Keratinocyte (primary cell): ENCODE data around the gene POLDIP3. TPM values are rescaled to one million over a fixed set of nuclear protein-coding genes. Genes with fewer than 3 reads are reported as not detected.
"Not testable (repeated sequence)": the region's sequence is repeated elsewhere in the genome, so short reads cannot be mapped to it uniquely, and the experiment has no call there.

ENCODE experiments used
- DNase-seq: peaks from one replicate; pipeline ENCODE4 v3.0.0-alpha.2; 2011; ENCODE audit warnings: low read depth, missing footprints, low spot score
- FAIRE-seq: peaks from 2 replicates; lab custom pipeline; 2011; peaks lifted over from hg19 to GRCh38; lab: Jason Lieb, UNC
- H2AFZ ChIP-seq: 2 replicates; pipeline ENCODE4 v1.6.0; 2012; ENCODE audit warnings: low read length, control low read depth, inconsistent platforms; ENCODE audit not compliant: control insufficient read depth
- H3K27ac ChIP-seq: 2 replicates; pipeline ENCODE4 v1.5.1; 2011; ENCODE audit warnings: low read length; ENCODE audit not compliant: control insufficient read depth, insufficient read depth
- H3K27me3 ChIP-seq: 3 replicates; pipeline ENCODE4 v1.6.0; 2011; ENCODE audit warnings: low read length; ENCODE audit not compliant: control insufficient read depth, insufficient read depth; ENCODE audit errors: extremely low read depth
- H3K36me3 ChIP-seq, 2 experiments: 2 replicates in 1 of 2; 3 replicates in 1 of 2; pipeline ENCODE4 v1.5.1; 2011; ENCODE audit warnings: low read length in 2 of 2, mild to moderate bottlenecking in 1 of 2; ENCODE audit not compliant: control insufficient read depth in 2 of 2, insufficient read depth in 2 of 2; ENCODE audit errors: extremely low read depth in 1 of 2
- H3K4me1 ChIP-seq: 3 replicates; pipeline ENCODE4 v1.5.1; 2011; ENCODE audit warnings: low read length; ENCODE audit not compliant: control insufficient read depth, insufficient read depth; ENCODE audit errors: extremely low read depth
- H3K4me2 ChIP-seq: 3 replicates; pipeline ENCODE4 v1.6.0; 2011; ENCODE audit warnings: low read depth, low read length; ENCODE audit not compliant: control insufficient read depth, insufficient read depth; ENCODE audit errors: extremely low read depth
- H3K4me3 ChIP-seq, 3 experiments: fragments of 200-600 bp in 1 of 3; sonication (generic) in 1 of 3; 2 replicates in 2 of 3; 3 replicates in 1 of 3; pipeline ENCODE4 v1.5.1; 2011 to 2016; ENCODE audit warnings: low read length in 3 of 3, mild to moderate bottlenecking in 3 of 3, control low read depth in 2 of 3, inconsistent platforms in 1 of 3, low read depth in 1 of 3, mixed read lengths in 1 of 3, mixed run types in 1 of 3, moderate library complexity in 1 of 3; ENCODE audit not compliant: control insufficient read depth in 2 of 3, insufficient read depth in 2 of 3; ENCODE audit errors: extremely low read depth in 1 of 3
- H3K79me2 ChIP-seq: 2 replicates; pipeline ENCODE4 v1.6.0; 2012; ENCODE audit warnings: low read length; ENCODE audit not compliant: control insufficient read depth, insufficient read depth
- H3K9ac ChIP-seq: 3 replicates; pipeline ENCODE4 v1.6.0; 2011; ENCODE audit warnings: low read length; ENCODE audit not compliant: control insufficient read depth, insufficient read depth; ENCODE audit errors: extremely low read depth
- H3K9me1 ChIP-seq: 3 replicates; pipeline ENCODE4 v1.6.0; 2011; ENCODE audit warnings: low read length; ENCODE audit not compliant: control insufficient read depth, insufficient read depth; ENCODE audit errors: extremely low read depth
- H3K9me3 ChIP-seq: 2 replicates; pipeline ENCODE4 v1.5.1; 2012; ENCODE audit warnings: low read depth, low read length; ENCODE audit not compliant: control insufficient read depth
- H4K20me1 ChIP-seq: 3 replicates; pipeline ENCODE4 v1.6.0; 2011; ENCODE audit warnings: low read length; ENCODE audit not compliant: control insufficient read depth, insufficient read depth; ENCODE audit errors: extremely low read depth
- EZH2 ChIP-seq: IDR thresholded peaks from one replicate; pipeline ENCODE4 v1.6.1; 2012; ENCODE audit warnings: inconsistent platforms, mild to moderate bottlenecking, low read length, moderate library complexity
- dilution Hi-C: fragments of 300-500 bp; cut with MboI; formaldehyde crosslinking; loops from one replicate; pipeline ENCODE4 v1.7.0; 2020; ENCODE audit warnings: low sequenced_read_pairs; ENCODE audit not compliant: extremely low pct_ligation_motif_present
- polyA plus RNA-seq, 5 experiments: library from polyadenylated mRNA; depleted of rRNA in 3 of 5; stranded (reverse) in 3 of 5; stranded (forward) in 1 of 5; unstranded in 1 of 5; fragments of >200 nt; gene quantifications; 1 replicate in 1 of 5; 2 replicates in 3 of 5; 3 replicates in 1 of 5; pipeline versions ENCODE4 v1.2.1 to v1.2.3, GENCODE V29; 2011 to 2012; ENCODE audit warnings: missing spikeins in 2 of 5, low read depth in 1 of 5, low replicate concordance in 1 of 5
- TF ChIP-seq, protein P1 (sequence below), 3 experiments: IDR thresholded peaks in 1 of 3; conservative IDR thresholded peaks in 1 of 3; optimal IDR thresholded peaks in 1 of 3; 2 replicates in 2 of 3; 3 replicates in 1 of 3; pipeline versions ENCODE3 to v1.5.1; 2011; ENCODE audit warnings: low read length in 3 of 3, mild to moderate bottlenecking in 3 of 3, moderate library complexity in 2 of 3, control low read depth in 1 of 3, inconsistent platforms in 1 of 3; ENCODE audit not compliant: insufficient read depth in 2 of 3; ENCODE audit errors: extremely low read depth in 1 of 3

POLDIP3 gene
- polyA plus RNA-seq, 1 donor (not counting 4 experiments of a cell fraction or from before 2014, with no cell fraction given): 41.9 TPM

DNA sequence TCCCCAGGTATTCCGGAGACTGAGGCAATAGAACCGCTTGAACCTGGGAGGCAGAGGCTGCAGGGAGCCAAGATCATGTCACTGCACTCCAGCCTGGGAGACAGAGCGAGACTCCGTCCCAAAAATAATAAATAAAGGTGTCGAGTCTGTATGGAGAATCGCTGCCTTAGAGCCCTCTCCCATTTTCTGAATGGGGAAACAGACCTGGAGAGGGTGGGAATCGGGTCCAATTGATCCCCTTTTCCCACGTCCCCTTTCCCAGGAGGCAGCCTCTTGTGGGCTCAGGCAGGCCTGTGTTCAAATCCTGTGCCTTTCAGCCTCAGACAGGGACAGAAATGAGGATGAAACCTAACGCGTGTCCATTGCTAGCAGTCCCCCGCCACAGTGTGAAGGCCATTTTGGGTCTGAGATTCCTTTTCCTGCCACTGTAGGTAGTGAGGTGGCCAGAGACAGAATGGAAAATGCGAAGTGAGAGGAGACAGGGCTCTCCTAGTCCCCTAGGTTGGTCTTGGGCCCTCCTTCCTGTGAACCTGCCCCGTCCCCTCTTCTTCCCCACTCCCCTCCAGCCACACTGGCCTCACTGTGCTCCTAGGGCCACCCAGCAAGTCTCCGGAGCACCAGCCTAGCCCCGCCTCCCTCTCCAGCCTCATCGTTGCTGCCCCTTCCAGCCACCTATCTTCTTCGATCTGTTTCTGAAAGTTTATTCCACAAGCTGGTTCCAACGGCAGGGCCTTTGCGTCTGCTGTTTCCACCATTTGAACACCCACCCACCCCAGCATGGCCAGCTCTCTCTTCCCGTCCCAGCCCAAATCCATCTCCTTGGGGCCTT is 2.7 kb upstream of the POLDIP3 start:
- H3K4me2 ChIP-seq: no peak overlapping the region
- no peak for FAIRE-seq
- H3K9me3 ChIP-seq: no peaks in the 10 kb centered on the region

DNA sequence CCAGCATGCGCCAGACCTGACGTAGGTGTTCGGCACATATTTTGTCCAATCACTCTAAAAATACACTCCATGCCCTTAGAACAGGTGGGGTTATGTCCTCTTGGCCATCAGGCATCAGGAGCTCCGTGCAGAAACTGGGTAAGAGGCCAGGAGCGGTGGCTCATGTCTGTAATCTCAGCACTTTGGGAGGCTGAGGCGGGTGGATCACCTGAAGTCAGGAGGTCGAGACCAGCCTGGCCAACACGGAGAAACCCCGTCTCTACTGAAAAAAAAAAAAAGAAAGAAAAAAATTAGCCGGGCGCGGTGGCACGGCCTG is 1.1 kb upstream of the POLDIP3 start:
- H3K27me3 ChIP-seq, H3K9me3 ChIP-seq, dilution Hi-C loops, H3K9me1 ChIP-seq, H4K20me1 ChIP-seq, FAIRE-seq, DNase-seq, H2AFZ ChIP-seq: not testable (repeated sequence)
- Histone ChIP-seq H3K4me3 (peak overlapping the region in 2 of 3 experiments; percentile 32 to 61), H3K27ac (peak overlapping the region; percentile 100), H3K9ac (peak overlapping the region; percentile 92), H3K36me3 (peaks cover 7 to 24% of the 10 kb centered on the region in 2 experiments), H3K4me1 (peaks cover 28% of the 10 kb centered on the region), H3K4me2 (peak overlapping the region; percentile 80), H3K79me2 (peaks cover 34% of the 10 kb centered on the region)

More for the DNA sequence above, 2.7 kb upstream of the POLDIP3 start:
- TF ChIP-seq, protein P1, sequence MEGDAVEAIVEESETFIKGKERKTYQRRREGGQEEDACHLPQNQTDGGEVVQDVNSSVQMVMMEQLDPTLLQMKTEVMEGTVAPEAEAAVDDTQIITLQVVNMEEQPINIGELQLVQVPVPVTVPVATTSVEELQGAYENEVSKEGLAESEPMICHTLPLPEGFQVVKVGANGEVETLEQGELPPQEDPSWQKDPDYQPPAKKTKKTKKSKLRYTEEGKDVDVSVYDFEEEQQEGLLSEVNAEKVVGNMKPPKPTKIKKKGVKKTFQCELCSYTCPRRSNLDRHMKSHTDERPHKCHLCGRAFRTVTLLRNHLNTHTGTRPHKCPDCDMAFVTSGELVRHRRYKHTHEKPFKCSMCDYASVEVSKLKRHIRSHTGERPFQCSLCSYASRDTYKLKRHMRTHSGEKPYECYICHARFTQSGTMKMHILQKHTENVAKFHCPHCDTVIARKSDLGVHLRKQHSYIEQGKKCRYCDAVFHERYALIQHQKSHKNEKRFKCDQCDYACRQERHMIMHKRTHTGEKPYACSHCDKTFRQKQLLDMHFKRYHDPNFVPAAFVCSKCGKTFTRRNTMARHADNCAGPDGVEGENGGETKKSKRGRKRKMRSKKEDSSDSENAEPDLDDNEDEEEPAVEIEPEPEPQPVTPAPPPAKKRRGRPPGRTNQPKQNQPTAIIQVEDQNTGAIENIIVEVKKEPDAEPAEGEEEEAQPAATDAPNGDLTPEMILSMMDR (optimal IDR thresholded peaks at IDR 0.05 in 1 of 3, IDR thresholded peaks at IDR 0.05 in 1 of 3, conservative IDR thresholded peaks at IDR 0.05 in 1 of 3; ENCODE audit: extremely low read depth in 1 of 3, insufficient read depth in 2 of 3, low read length in 3 of 3): no peak
- no peak for TF ChIP-seq EZH2
- Histone ChIP-seq H3K79me2 (peaks cover 18% of the 10 kb centered on the region), H3K4me1 (peaks cover 39% of the 10 kb centered on the region), H3K9ac (no peak overlapping the region), H4K20me1 (peaks cover 11% of the 10 kb centered on the region), H3K9me1 (peaks cover 2% of the 10 kb centered on the region), H3K27me3 (no peaks in the 10 kb centered on the region), H3K4me3 (no peak overlapping the region), H3K27ac (no peak overlapping the region), H2AFZ (no peak overlapping the region), H3K36me3 (peaks cover 2 to 16% of the 10 kb centered on the region in 2 experiments)
- dilution Hi-C loops: no loop called here
- no peak for DNase-seq
